AG04450 (cell line): ENCODE results near the gene ADGRA1. TPM values are rescaled to one million over a fixed set of nuclear protein-coding genes. Genes with fewer than 3 reads are reported as not detected.

Source experiments
- CTCF ChIA-PET: fragments of 300-600, 350-600 bp; formaldehyde crosslinking; extraction: SDS; loops from one replicate; lab custom pipeline; 2022; ENCODE audit warnings: antibody characterized with exemption, inconsistent platforms; lab: Charles Lee
- POLR2A ChIA-PET: fragments of 350-600 bp; formaldehyde crosslinking; extraction: SDS; loops from one replicate; lab custom pipeline; 2021; ENCODE audit warnings: antibody characterized with exemption, inconsistent platforms; lab: Yijun Ruan, JAX
- DNase-seq: peaks from one replicate; pipeline ENCODE4 v3.0.0-alpha.2; 2011; ENCODE audit warnings: low read depth, low spot score
- H3K27ac ChIP-seq: one replicate; pipeline ENCODE4 v1.5.1; 2012; ENCODE audit warnings: low read depth, low read length, control low read depth
- H3K27me3 ChIP-seq: one replicate; pipeline ENCODE4 v1.6.0; 2012; ENCODE audit warnings: low read length; ENCODE audit not compliant: control insufficient read depth, insufficient read depth
- H3K4me3 ChIP-seq: 2 replicates; pipeline ENCODE4 v1.5.1; 2011; ENCODE audit warnings: mild to moderate bottlenecking, low read depth, low read length, control low read depth
- H3K9me3 ChIP-seq: 2 replicates; pipeline ENCODE4 v1.5.1; 2012; ENCODE audit warnings: low read length; ENCODE audit not compliant: control insufficient read depth, insufficient read depth
- CTCF ChIP-seq: IDR thresholded peaks from 2 replicates; pipeline ENCODE4 v1.5.1; 2011; ENCODE audit warnings: low read depth, low read length, control low read depth, inconsistent platforms
- polyA plus RNA-seq: library from polyadenylated mRNA; depleted of rRNA; stranded (reverse); fragments of >200 nt; gene quantifications from 2 replicates; pipeline ENCODE4 v1.2.3, GENCODE V29; 2011

ADGRA1 gene
- polyA plus RNA-seq, 1 experiment, result not detected

- CTCF ChIA-PET, result interaction anchor here (0.5 to 0.7 kb wide), 3 partner anchors 11 to 683 kb away, joined by 3 to 4 read pairs (median 3); no protein-coding TSS in a partner anchor
- Histone ChIP-seq H3K9me3 (peaks cover 28% of the 10 kb centered on the region; the same call in 1 of the 2 replicates), H3K27ac (no peak overlapping the region), H3K27me3 (peaks cover 3% of the 10 kb centered on the region), H3K4me3 (no peak overlapping the region)
- DNase-seq, result no peak
- POLR2A ChIA-PET, result no interaction called here
- no peak for TF ChIP-seq CTCF
These were observed 42.0 kb upstream of the ADGRA1 start for GRCh38 chr10:133045556-133046389.

- no peak for TF ChIP-seq CTCF
- H3K27me3 ChIP-seq, result peaks cover 3% of the 10 kb centered on the region
These were observed 41.3 kb upstream of the ADGRA1 start for GRCh38 chr10:133046390-133046765.

GRCh38 chr10:133047526-133048123 lies 40.1 kb upstream of the ADGRA1 start:
- ChIA-PET CTCF (no interaction called here), POLR2A (no interaction called here)
- Histone ChIP-seq H3K9me3 (peaks cover 36% of the 10 kb centered on the region; the same call in 1 of the 2 replicates), H3K4me3 (no peak overlapping the region), H3K27ac (no peak overlapping the region), H3K27me3 (peaks cover 3% of the 10 kb centered on the region)
- TF ChIP-seq CTCF, result no peak
- DNase-seq, result no peak

More at GRCh38 chr10:133046390-133046765, 41.3 kb upstream of the ADGRA1 start:
- H3K4me3 ChIP-seq, result no peak overlapping the region
- CTCF ChIA-PET, result interaction anchor here (0.5 to 0.7 kb wide), 3 partner anchors 12 to 684 kb away, joined by 3 to 4 read pairs (median 3); no protein-coding TSS in a partner anchor
- no peak for DNase-seq
- H3K9me3 ChIP-seq, result peaks cover 30% of the 10 kb centered on the region; the same call in 1 of the 2 replicates
- no peak overlapping the region for H3K27ac ChIP-seq
- POLR2A ChIA-PET, result no interaction called here

- Histone ChIP-seq H3K9me3 (peaks cover 38% of the 10 kb centered on the region; the same call in 1 of the 2 replicates), H3K27ac (no peak overlapping the region), H3K4me3 (no peak overlapping the region), H3K27me3 (peaks cover 3% of the 10 kb centered on the region)
- ChIA-PET CTCF (no interaction called here), POLR2A (no interaction called here)
- no peak for DNase-seq
- TF ChIP-seq CTCF, result no peak
These were observed 39.5 kb upstream of the ADGRA1 start for GRCh38 chr10:133048266-133048665.

GRCh38 chr10:133048926-133049325 lies 38.8 kb upstream of the ADGRA1 start:
- POLR2A ChIA-PET, result no interaction called here
- Histone ChIP-seq H3K9me3 (peaks cover 38% of the 10 kb centered on the region; the same call in 1 of the 2 replicates), H3K27me3 (peaks cover 3% of the 10 kb centered on the region), H3K4me3 (no peak overlapping the region), H3K27ac (no peak overlapping the region)
- CTCF ChIA-PET, result no interaction called here
- no peak for TF ChIP-seq CTCF
- DNase-seq, result no peak
